ENCODE results near the gene NCKAP5.

DNA sequence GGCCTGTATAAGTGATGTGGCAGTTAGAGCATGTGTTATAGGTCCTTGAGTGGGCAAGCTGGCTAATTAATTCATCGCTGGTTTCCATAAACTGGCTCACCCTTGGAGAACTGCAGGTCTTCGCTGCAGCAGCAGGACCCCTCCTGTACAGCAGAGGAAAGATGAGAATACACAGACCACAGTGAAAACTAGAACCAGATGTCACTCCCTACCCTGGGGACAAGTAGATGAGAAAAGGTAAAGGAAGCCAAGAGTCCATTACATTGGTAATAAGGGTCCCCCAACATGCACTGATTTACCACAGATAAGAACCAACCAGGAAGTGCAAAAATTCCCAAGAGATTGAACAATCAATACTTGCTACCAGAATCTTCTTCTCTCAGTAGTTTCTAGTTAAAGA lies 482.6 kb downstream of the NCKAP5 start:
- no peak for TF ChIP-seq YY1 (IDR thresholded peaks at IDR 0.05; ENCODE audit: insufficient read depth, insufficient read length)
- no peak for TF ChIP-seq ZNF274 (IDR thresholded peaks at IDR 0.05; ENCODE audit: low read depth, low read length)

Measured in NT2/D1 (cell line).